COLO668 (cell line): ENCODE data around the gene UTRN.

Experiments
- DNase-seq: peaks from one replicate; lab custom pipeline; 2025; ENCODE audit not compliant: unreplicated experiment; lab: John Stamatoyannopoulos, UW

UTRN gene

GRCh38 chr6:144283646-144284477, 1.3 kb upstream of the UTRN start:
- no peak for DNase-seq

- no peak for DNase-seq
These were observed 705 bp upstream of the UTRN start for GRCh38 chr6:144284478-144284782.

GRCh38 chr6:144285548-144285797, 338 bp downstream of the UTRN start:
- no peak for DNase-seq

- peak; percentile 72 for DNase-seq
These were observed 815 bp downstream of the UTRN start for GRCh38 chr6:144285798-144286502.

DNA sequence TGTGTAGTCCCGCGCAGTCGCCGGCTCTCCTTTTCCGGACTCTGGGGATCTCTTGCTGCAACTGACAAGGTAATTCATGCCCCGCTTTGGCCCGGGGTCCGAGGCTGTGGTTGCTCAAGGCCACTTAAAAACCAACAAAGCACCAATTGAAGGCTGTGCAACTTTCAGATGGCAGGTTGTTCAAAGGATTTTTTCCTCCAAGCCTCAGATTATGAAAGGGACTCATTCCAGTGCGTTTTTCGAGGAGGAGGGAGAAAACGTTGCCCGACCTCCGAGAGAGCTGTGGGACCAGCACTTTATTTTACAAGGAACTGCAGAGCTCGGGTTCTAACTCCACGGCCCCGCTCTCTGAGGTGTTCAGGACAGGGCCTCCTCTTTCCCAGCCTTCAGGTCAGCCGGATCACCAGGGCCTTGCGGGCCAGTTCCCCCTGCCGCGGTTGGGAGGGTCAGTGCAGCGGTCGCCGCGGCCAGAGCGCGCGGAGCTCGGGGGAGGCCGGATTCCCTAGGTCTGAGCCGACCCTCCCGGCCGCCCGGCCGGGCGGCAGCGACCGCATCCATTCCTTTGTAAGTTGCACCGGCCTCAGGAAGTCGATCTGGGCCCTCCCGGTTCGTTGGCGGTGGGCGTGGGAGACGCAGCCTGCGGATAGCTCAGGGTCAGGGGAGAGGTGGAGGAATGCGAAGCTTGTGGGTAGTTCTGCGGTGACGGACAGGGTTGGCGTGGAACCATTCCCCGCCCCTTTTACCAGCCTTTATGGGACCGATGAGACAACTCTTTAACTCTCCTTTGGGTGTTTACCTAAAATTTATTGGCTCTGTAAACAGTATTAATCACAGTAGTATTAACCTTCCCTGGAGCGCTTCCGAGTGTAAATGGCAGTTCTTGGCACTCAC, 1.6 kb downstream of the UTRN start:
- DNase-seq: peak; percentile 28

DNA sequence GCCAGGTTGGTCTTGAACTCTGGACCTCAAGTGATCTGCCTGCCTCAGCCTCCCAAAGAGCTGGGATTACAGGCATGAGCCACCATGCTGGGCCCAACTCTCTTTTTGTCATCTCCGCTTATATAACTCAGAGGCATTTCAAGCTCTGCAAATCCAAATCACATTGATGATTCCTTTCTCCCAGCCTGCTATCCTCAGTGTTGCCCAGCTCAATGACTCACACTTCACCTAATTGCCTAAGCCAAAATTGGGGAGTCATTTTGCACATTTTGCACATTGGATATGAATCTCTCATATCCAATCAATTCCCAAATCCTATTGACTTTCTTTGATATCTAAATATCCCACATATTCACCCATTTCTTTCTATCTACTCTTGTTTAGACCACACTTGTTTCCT, 3.9 kb downstream of the UTRN start:
- no peak for DNase-seq

GRCh38 chr6:144292372-144292771, 7.2 kb downstream of the UTRN start:
- no peak for DNase-seq

DNA sequence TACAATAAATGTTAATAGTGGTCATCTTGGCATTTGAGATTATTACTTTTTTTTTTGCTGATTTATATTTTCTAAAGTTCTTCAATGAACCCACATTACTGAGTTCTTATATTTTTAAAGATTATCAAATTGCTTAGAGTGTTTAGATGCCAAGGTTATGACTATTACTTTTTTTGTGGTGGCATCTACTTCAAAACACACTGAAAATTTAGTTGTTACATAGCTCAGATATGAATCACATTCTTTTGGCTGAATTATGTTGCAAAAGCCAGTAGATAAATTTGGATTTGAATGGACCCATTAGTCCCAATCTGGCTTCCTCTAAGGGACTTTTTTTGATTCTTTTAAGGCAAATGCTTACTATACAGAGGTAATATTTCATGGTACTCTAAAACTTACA, 8.9 kb downstream of the UTRN start:
- DNase-seq: no peak

DNA sequence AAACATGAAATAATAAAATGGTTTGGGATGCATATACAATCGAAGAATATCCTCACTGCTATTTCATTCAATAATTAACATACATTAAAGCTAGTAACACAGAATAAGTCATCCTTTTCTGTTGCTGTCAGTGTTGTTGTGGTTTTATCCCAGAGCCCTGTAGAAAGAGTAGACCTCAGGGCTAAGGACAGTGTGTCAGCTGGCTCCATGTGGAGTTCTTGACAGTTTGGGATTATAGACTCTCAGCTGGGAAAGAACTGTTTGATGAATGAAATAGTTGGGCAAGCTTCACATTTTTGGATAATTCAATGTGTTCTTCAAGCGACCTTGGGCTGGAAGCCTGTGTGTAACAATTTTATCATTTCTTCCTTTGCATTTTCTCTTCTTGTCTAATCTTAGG, 10.1 kb downstream of the UTRN start:
- DNase-seq: no peak

DNA sequence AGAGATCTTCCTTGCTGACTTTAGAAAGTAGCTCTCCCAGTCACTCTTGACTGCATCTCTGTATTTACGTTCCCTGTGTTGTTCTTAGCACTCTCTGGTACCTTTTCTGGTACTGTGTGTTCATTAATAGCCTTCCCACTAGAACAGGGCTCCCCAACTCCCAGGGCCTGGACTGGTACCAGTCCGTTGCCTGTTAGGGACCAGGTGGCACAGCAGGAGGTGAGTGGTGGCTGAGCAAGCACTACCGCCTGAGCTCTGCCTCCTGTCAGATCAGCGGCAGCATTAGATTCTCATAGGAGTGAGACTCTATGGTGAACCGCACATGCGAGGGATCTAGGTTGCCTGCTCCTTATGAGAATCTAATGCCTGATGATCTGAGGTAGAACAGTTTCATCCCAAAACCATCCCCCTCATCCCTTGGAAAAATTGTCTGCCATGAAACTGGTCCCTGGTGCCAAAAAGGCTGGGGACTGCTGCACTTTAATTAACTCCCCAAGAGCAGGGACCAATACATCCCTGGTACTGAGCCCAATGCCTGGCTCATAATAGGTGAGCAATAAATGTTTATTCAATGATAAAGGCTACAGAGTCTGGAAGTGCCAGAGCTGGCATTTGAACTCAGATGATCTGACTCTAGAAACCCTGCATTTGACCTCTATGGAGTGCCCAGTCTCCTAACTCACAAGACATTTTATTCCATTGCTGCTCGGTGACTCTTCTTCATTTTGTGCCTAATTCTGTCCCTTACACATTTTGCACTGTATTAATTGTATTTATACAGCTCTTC, 11.0 kb downstream of the UTRN start:
- DNase-seq: no peak

- no peak for DNase-seq
These were observed 11.8 kb downstream of the UTRN start for GRCh38 chr6:144296973-144297372.

DNA sequence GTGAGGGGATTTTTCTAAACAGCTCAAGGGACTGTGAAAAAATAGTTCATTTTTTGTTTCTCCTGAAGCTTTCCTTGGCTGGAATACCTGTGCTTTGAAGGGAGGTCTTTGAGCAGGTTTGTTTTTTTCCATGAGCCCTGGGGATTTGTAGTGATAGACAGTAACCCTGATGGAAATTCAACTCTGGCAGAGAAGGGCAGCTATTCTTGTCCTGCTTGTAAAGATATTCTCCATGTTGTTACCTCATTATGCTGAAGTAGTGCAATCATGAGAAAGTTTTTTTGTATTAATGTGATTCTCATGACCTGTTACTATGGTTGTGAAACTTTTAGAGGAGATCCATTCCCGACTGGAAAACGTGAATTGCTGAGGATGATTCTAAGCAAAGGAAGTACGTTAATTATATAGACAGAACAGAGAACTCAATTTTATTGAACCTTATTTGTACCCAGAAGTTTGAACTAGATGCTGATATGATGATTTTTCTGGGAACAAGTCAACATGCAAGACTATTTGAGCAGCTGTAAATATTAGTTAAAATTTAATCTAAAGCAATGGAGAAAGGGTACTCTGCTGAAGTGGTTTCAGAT, 12.5 kb downstream of the UTRN start:
- DNase-seq: no peak

DNA sequence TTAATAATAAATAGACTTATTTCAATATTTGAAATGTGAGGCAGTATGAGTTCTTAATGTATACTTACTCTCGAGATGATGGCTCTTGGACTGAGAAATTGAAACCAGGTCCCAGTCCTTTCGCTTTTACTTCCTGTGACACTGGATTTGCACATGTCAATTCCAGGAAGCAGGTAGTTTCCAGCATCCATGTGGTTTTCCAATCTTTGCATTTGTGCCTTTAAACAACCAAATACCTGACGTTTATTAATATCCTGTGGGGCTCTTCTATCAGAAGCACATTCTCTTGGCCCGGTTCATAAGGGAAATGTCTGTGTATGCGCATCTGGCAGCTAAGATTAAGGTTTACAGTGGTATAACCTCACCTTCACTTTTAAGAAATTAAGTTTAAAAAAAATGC, 13.1 kb downstream of the UTRN start:
- DNase-seq: peak; percentile 8

GRCh38 chr6:144298916-144299315, 13.8 kb downstream of the UTRN start:
- no peak for DNase-seq

GRCh38 chr6:144302701-144303372, 17.7 kb downstream of the UTRN start:
- no peak for DNase-seq

DNA sequence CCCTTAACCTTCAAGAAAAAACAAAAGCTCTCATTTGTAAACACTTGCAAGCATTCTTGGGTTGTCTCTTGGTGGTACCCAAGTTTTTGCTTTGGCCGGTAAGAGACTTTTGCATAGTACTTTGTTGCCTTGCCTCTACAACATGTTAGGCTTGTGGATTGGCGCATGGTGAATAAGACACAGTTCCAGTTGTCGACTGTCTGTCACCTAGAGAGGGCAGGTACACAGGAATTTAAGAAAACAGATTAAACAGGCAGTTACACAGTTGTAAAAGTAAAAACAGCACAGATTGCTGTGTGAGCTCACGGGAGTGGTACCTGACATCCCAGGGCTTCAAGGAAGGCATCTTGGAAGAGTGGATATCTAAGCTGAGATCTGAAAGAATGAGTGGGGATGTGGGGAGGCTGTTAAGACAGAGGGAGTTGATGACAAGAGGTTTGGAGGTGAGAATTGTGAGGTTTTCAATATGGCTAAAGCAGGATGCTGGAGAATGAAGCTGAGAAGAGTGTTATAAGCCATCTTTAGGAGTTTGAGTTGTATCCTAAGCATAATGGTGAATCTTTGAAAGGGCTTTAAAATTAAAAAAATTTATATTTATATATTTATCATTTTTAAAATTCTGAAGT, 19.2 kb downstream of the UTRN start:
- no peak for DNase-seq

DNA sequence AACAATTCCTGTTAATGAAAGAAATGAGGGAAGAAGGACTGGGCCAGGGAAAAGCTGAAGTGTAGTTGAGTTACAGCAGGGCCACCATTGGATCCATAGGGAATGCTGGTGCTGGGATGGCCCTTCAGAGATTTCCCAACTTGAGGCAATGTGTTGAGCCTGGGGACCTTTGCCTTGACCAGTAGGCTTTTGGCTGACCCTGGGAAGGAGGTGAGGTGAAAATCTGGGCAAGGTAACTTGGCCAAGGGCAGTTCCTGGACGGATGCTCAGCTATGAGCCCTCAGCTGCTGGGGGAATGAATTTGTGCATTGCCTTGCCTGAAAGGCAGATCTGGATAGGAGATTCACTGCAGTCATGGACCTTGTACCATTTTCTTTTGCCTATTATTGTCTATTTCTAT, 20.4 kb downstream of the UTRN start:
- no peak for DNase-seq

- no peak for DNase-seq
These were observed 20.9 kb downstream of the UTRN start for GRCh38 chr6:144305985-144306384.

DNA sequence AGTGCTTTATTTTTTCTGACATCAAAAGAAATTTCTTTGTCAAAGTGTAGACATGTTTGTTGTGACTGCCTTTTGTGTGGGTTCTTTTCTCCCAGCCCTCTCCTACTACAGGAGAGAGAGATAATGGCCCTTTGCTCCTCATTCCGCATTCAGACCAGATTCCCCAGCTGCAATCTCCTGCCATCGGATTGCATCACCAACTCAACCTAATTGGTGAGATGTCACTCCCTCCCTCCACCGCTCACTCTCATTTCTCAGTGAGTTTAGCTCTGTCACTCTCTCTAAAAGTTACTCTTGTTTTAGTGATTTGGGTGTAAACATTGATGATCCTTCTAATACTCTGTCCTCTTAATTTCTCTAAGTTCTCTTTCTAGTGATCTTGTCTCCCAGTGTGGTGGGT, 22.7 kb downstream of the UTRN start:
- DNase-seq: no peak

GRCh38 chr6:144310765-144311164, 25.6 kb downstream of the UTRN start:
- no peak for DNase-seq
